Measurements from ENCODE around the gene MAB21L3.
A peak's percentile ranks its signal among the peaks of the same experiment; 100 is the strongest.

MAB21L3 gene

GRCh38 chr1:116166011-116166571, 54.9 kb downstream of the MAB21L3 start:
- DNase-seq: no peak

- no peak for DNase-seq
Observed at GRCh38 chr1:116166655-116167054, 55.5 kb downstream of the MAB21L3 start.

- DNase-seq: peak; percentile 79
Observed at GRCh38 chr1:116167625-116168276, 56.6 kb downstream of the MAB21L3 start.

GRCh38 chr1:116168277-116169032, 57.3 kb downstream of the MAB21L3 start:
- peak; percentile 82 for DNase-seq

GRCh38 chr1:116169898-116170297, 58.7 kb downstream of the MAB21L3 start:
- no peak for DNase-seq

- DNase-seq: no peak
Observed at GRCh38 chr1:116170721-116171589, 59.8 kb downstream of the MAB21L3 start.

- DNase-seq: no peak
Observed at GRCh38 chr1:116172666-116173065, 61.5 kb downstream of the MAB21L3 start.

GRCh38 chr1:116175611-116176010, 64.4 kb downstream of the MAB21L3 start:
- DNase-seq: no peak

GRCh38 chr1:116176306-116176789, 65.1 kb downstream of the MAB21L3 start:
- DNase-seq: no peak

- DNase-seq: no peak
Observed at GRCh38 chr1:116177861-116178260, 66.7 kb downstream of the MAB21L3 start.

- DNase-seq: no peak
Observed at GRCh38 chr1:116178837-116179236, 67.6 kb downstream of the MAB21L3 start.

GRCh38 chr1:116179419-116179818, 68.2 kb downstream of the MAB21L3 start:
- DNase-seq: no peak

- DNase-seq: no peak
Observed at GRCh38 chr1:116179964-116180363, 68.8 kb downstream of the MAB21L3 start.

GRCh38 chr1:116182019-116182714, 71.0 kb downstream of the MAB21L3 start:
- DNase-seq: no peak

Measured in right kidney (tissue), 1 donor.